ENCODE results near the gene FAM163B. TPM values are rescaled to one million over a fixed set of nuclear protein-coding genes. Genes with fewer than 3 reads are reported as not detected.

The FAM163B gene
- total RNA-seq, 1 experiment from 2014 or later: not detected

GRCh38 chr9:133580419-133580738 lies 28.8 kb downstream of the FAM163B start:
- intact Hi-C loops (cut with micrococcal nuclease): no loop called here
- no peak for DNase-seq (ENCODE audit: unreplicated experiment)
- Mint-ChIP-seq H3K9me3 (ENCODE audit: unreplicated experiment) (no peaks in the 10 kb centered on the region), H3K4me1 (ENCODE audit: insufficient read depth, unreplicated experiment) (no peaks in the 10 kb centered on the region), H3K27ac (ENCODE audit: low read depth, unreplicated experiment) (no peak overlapping the region), H3K36me3 (ENCODE audit: insufficient read depth, unreplicated experiment) (no peaks in the 10 kb centered on the region), H3K4me3 (ENCODE audit: unreplicated experiment) (no peak overlapping the region), H3K27me3 (ENCODE audit: insufficient read depth, unreplicated experiment) (peaks cover 67% of the 10 kb centered on the region)
- no TSS peak for BruUV-seq (replicated peaks)
- CTCF ChIA-PET: no interaction called here
- no peak for TF ChIP-seq CTCF (IDR thresholded peaks at IDR 0.05; ENCODE audit: unreplicated experiment)
- POLR2A ChIA-PET: interaction anchor here (1.0 kb wide), 1 partner anchor 16 kb away, joined by 3 read pairs; no protein-coding TSS in a partner anchor

GRCh38 chr9:133579601-133580418 lies 29.4 kb downstream of the FAM163B start:
- intact Hi-C loops (cut with micrococcal nuclease): no loop called here
- H3K4me3 Mint-ChIP-seq (ENCODE audit: unreplicated experiment): no peak overlapping the region
- H3K4me1 Mint-ChIP-seq (ENCODE audit: insufficient read depth, unreplicated experiment): no peaks in the 10 kb centered on the region
- no peaks in the 10 kb centered on the region for H3K9me3 Mint-ChIP-seq (ENCODE audit: unreplicated experiment)
- peaks cover 69% of the 10 kb centered on the region for H3K27me3 Mint-ChIP-seq (ENCODE audit: insufficient read depth, unreplicated experiment)
- no peak for TF ChIP-seq CTCF (IDR thresholded peaks at IDR 0.05; ENCODE audit: unreplicated experiment)
- DNase-seq (ENCODE audit: unreplicated experiment): no peak
- no TSS peak for BruUV-seq (replicated peaks)
- CTCF ChIA-PET: no interaction called here
- no peak overlapping the region for H3K27ac Mint-ChIP-seq (ENCODE audit: low read depth, unreplicated experiment)
- POLR2A ChIA-PET: interaction anchor here (0.6 kb wide), 2 partner anchors 18 to 93 kb away, joined by 3 read pairs; no protein-coding TSS in a partner anchor
- no peaks in the 10 kb centered on the region for H3K36me3 Mint-ChIP-seq (ENCODE audit: insufficient read depth, unreplicated experiment)

- Mint-ChIP-seq H3K27ac (ENCODE audit: low read depth, unreplicated experiment) (no peak overlapping the region), H3K4me1 (ENCODE audit: insufficient read depth, unreplicated experiment) (no peaks in the 10 kb centered on the region), H3K4me3 (ENCODE audit: unreplicated experiment) (no peak overlapping the region), H3K9me3 (ENCODE audit: unreplicated experiment) (no peaks in the 10 kb centered on the region), H3K36me3 (ENCODE audit: insufficient read depth, unreplicated experiment) (no peaks in the 10 kb centered on the region), H3K27me3 (ENCODE audit: insufficient read depth, unreplicated experiment) (peaks cover 60% of the 10 kb centered on the region)
- TF ChIP-seq CTCF (IDR thresholded peaks at IDR 0.05; ENCODE audit: unreplicated experiment): no peak
- ChIA-PET POLR2A (interaction anchor here (0.6 kb wide), 1 partner anchor 94 kb away, joined by 3 read pairs; no protein-coding TSS in a partner anchor), CTCF (no interaction called here)
- no TSS peak for BruUV-seq (replicated peaks)
- intact Hi-C loops (cut with micrococcal nuclease): no loop called here
- DNase-seq (ENCODE audit: unreplicated experiment): no peak
Measured at GRCh38 chr9:133578524-133579441, 30.4 kb downstream of the FAM163B start.

GRCh38 chr9:133577737-133578112 lies 31.5 kb downstream of the FAM163B start:
- H3K27ac Mint-ChIP-seq (ENCODE audit: low read depth, unreplicated experiment): no peak overlapping the region
- DNase-seq (ENCODE audit: unreplicated experiment): no peak
- H3K4me3 Mint-ChIP-seq (ENCODE audit: unreplicated experiment): no peak overlapping the region
- no peaks in the 10 kb centered on the region for H3K9me3 Mint-ChIP-seq (ENCODE audit: unreplicated experiment)
- intact Hi-C loops (cut with micrococcal nuclease): no loop called here
- ChIA-PET CTCF (no interaction called here), POLR2A (no interaction called here)
- no TSS peak for BruUV-seq (replicated peaks)
- peaks cover 68% of the 10 kb centered on the region for H3K27me3 Mint-ChIP-seq (ENCODE audit: insufficient read depth, unreplicated experiment)
- no peak for TF ChIP-seq CTCF (IDR thresholded peaks at IDR 0.05; ENCODE audit: unreplicated experiment)
- no peaks in the 10 kb centered on the region for H3K4me1 Mint-ChIP-seq (ENCODE audit: insufficient read depth, unreplicated experiment)
- H3K36me3 Mint-ChIP-seq (ENCODE audit: insufficient read depth, unreplicated experiment): no peaks in the 10 kb centered on the region
